Hematopoietic multipotent progenitor cell (in vitro differentiated cells): ENCODE measurements around the gene VPS26B. TPM values are rescaled to one million over a fixed set of nuclear protein-coding genes. Genes with fewer than 3 reads are reported as not detected.

Source experiments
- DNase-seq, 3 donors: peaks; one replicate each; pipeline ENCODE4 v3.0.0-alpha.2; 2011 to 2015; ENCODE audit warnings: low read depth in 2 of 3, low spot score in 2 of 3
- total RNA-seq: library from RNA; depleted of rRNA; stranded (reverse); fragments of >200 nt; gene quantifications from one replicate; pipeline ENCODE4 v1.2.3, GENCODE V29; 2012

Gene VPS26B
- total RNA-seq, 1 donor = 42.0 TPM

DNA sequence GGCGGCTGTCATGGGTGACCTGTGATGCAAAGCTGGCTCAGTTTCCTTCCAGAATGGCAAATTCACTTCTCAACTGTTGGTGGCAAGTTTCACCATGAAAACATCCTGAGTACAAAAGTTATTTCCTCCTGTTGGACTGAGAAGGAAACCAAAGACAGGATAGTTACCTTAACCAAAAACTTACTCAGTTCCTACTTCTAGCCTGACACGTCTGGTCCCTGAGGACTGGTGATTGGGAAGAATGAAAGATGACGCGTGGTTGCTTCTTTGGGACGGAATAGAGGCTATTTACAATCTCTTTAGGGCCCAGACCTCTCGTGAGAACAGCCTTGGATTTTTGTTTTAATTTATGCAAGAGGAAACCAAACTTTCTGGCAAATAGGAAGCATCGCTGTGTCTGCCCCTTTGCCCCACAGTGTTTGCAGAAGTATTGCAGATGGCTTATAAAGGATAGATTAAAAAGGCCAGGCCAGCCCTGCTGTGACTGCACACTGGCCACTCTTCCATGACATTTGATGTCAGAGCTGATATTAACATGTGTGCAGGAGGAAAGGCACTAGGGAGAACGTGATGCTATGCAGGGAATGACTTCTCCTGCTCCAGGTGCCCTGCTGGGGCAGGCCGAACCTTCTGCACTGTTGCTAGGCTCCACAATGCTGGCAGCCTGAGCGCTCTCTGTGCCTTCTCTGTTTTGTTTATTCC, 7.6 kb downstream of the VPS26B start:
- peak in 1 of 3 donors; percentile 40 for DNase-seq

DNA sequence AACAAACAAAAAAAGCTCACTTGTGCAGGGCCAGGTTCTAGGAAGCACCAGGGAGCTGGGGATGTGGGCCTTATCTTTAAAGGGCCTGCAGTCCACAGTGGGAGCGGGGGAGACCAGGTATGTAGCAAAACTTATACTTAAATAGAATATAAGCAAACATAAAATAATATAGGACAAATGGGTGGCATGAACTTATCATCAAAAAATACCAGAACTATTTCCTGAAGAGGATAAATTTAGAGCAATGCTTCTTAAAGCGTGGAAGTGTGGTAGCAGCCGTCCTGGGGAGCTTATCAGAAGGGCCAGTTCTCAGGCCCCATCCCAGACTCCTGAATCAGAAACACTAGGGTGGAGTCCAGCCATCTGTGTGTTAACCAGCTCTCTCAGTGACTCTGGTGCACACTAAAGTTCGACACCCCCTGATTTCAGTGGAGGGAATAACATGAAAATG, 9.3 kb downstream of the VPS26B start:
- no peak for DNase-seq

DNA sequence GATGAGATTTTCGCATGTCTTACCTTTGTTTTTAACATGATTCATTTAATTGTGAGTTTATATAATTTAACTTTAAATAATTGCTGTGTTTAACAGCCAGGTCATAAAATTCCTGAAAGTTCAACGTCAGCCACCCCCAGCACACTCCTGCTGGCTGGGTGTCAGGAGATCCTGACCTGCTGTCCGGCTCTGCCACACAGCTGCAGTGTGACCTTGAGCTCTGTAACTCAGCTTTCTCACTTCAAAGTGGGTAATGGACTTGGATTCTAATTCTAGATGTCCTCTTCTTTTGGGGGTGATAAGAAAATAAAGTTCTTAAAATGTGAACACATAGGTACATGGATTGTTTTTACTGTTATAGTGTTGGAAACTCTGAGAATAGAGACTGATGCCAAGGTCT, 10.9 kb downstream of the VPS26B start:
- no peak for DNase-seq

DNA sequence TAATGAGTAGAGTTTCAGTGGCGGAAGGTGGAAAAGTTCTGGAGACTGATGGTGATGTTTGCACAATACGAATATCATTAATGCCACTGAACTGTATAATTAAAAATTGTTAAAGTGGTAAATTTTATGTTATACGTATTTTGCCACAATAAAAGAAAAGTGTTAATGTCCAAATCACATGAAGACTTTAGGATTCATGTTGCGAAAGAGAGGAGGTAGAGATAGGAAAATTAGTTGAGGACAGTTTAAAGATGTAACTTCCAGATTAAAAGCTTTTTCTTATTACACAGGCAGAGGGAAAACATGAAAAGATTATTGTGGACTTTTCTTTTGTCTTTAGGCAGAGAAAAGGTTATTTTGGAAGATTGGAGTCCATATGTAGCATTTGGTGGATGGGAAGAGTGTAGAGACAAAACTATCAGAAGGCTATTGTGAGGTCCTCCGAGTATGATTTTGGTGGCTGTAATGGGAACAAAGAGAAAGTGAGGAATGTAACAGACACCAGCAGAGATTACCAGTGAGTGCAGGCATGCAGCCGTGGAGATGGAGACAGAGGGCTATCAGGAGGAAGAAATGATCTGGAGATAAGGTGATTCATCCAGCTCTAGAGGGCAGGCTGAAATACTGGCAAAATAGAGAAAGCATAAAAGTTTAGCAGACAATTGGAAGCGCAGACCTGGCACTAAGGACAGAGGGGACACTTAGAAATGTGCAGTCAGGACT, 12.5 kb downstream of the VPS26B start:
- no peak for DNase-seq

DNA sequence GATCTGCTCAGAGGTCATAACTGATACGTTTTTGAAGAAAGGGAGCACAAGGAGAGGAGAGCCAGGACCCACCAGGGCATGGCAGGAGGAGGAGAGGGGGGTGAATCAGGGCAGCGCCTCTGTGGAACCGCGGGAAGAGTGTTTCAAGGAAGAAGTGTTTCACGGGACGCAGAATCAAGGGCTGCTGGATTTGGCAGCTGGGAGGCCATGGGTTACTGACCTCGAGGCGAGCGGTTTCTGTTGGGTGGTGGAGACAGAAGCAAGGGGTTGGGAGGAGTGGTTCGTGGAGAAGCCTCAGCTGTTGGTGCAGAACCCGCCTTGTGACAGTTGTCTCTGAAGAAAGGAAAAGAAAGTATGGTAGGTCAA, 13.1 kb downstream of the VPS26B start:
- no peak for DNase-seq

DNA sequence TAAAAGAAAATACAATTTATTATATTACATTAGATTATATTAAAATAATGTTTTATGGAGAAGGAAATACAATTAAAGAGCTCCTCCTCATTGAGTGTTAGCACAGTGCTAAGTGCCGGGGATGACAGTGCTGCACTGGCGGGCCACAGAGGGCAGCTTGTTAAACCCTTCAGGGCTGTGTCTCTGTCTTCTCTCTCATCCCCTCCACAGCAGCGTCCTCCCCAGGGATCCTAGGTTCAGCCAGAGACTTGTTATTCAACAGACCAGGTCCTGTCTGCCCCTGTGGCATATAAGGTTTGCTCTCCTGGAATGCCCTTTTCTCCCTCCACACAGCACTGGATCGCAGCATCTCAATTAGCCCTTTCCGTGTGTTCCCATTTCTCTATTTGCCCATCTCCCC, 14.5 kb downstream of the VPS26B start:
- DNase-seq = no peak

DNA sequence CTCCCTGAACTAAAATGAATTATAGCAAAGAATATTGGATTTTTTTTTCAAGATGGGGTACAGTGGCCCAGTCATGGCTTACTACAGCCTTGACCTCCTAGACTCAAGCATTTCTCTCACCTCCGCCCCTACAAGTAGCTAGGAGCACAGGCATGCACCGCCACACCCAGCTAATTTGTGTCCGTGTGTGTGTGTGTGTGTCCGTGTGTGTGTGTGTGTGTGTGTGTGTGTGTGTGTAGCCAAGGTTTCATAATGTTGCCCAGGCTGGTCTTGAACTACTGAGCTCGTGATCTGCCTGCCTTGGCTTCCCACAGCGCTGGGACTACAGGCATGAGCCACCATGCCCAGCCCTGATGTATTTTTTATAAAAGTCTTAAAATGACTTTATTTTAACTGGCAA, 16.1 kb downstream of the VPS26B start:
- DNase-seq = no peak

DNA sequence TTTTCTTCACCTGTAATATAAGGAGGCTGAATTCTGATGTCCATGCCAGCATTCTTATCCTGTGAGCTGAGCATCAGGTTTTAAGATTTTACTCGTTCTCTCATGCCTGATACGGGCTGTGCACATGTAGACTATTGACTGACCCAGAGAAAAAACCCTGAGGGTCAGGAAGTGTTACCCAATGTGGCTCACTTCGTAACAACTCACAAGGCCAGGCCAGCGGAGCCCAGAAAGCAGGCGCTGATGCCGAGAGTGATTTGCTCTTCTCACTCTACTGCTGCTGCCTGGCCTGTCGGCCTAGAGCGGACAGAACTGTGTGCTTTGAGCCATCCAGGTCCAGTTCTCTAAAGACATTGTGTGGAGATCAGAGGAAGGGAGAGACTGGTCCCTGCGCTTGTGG, 17.9 kb downstream of the VPS26B start:
- no peak for DNase-seq

DNA sequence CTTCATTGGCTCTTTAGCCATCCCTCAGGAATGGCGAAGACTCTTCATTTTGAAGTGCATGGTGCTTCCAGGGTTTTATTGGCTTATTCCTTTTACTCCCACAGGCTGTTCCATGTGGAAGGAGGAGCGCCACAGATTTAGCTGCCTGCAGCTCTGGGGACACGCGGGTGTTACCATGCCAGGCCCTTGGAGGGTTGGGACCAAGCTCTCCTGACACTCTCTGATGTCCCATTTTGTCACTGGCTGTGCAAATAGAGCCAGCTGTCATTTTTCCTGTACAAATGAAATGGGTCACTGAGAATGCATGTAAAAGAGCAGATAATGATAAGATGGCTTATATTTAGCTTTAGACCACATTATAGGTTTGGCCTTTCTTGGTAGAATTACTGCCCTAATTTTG, 19.4 kb downstream of the VPS26B start:
- DNase-seq = no peak

DNA sequence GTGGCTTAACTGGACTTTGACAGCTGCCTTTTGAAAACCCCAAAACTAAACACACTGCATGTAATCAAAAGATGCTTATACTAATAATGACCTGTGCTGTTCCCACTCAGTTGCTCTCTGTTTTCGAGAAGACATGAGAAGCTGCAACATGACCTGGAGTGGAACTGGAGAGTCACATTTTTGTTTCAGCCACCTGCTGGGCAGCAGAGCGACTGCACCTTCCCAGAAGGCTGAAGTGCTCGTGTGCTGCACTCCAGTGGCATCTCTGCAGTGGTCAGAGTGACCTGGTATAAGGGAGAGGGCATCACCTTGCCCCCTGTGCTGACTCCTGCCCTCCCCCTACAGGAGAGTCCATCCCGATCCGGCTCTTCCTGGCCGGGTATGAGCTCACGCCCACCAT, 20.1 kb downstream of the VPS26B start:
- DNase-seq = peak in 1 of 3 donors; percentile 36

DNA sequence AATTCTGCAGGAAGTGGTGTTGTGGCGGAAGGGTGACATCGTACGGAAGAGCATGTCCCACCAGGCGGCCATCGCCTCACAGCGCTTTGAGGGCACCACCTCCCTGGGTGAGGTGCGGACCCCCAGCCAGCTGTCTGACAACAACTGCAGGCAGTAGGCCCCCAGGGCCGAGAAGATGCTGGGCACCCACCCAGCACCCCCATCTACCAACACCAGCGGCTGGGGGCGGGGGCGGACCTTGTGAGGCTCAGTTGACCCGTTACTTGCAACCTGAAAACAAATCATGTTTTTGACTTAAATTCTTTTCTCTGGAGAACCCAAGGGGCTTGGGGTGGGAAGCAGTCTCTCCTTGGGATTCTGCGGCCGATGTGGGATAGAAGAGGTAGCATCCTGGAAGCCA, 21.0 kb downstream of the VPS26B start:
- DNase-seq = no peak

DNA sequence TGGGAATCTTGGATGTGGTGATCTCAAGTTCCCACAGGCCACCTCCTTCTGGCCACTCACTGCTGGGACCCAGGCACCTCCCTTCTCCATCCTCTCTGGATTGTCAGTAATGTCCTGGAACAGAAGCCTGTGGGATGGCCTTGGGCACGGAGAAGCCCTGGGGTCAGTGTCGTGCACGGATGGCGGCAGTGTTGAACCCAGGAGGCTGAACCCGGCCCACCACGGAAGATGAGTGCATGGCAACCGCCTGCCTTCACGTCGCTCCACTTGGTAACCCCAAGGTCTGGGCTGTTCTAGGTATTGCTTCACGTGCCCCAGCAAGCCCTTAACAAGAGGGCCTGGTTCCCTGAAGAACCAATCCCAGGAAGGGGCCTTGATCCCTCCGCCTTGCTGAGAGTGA, 21.6 kb downstream of the VPS26B start:
- no peak for DNase-seq

DNA sequence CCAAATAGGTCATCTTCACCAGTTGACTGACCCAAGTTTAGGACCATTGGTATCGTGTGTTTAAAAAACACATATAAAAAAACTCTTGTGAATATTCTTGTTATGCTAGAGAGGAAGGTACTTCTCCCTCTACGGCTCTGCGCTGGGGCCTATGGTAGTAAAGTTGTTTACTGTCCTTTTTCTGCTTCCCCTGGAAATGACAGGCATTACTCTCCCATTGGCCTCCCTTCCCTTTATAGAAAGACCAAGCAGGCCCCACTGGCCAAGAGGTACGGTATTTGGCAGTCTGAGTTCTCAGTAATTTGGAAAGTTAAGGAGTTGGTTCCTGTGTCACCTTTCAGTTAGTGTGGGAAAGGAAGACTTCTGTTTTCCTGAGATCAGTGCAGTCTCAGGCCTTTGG, 22.2 kb downstream of the VPS26B start:
- no peak for DNase-seq

DNA sequence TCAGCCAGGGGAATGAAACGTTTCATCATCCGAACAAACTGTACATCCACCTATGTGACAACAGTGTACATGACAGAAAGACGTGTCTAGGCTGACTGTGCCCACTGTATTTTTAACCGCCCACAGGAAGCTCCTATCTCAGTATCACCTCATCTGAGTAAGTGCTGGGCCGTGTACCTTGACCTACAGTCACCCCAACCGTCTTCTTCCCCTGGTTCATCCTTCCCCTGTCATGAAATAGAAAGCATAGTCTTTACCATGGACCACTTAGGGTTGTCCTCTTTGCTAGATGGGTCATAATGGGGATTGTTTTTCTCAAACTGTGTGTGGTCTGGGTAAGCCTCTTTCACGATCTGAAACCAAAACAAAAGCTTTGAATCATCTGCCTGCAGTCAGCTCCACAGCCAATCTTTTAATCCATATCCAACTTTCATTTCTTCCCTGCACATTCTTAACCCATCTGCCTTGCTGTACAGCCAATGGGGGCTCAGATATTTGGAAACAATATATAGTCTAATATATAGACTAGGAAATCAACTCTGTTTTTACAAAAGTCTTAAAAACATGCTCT, 24.5 kb downstream of the VPS26B start:
- DNase-seq = no peak

DNA sequence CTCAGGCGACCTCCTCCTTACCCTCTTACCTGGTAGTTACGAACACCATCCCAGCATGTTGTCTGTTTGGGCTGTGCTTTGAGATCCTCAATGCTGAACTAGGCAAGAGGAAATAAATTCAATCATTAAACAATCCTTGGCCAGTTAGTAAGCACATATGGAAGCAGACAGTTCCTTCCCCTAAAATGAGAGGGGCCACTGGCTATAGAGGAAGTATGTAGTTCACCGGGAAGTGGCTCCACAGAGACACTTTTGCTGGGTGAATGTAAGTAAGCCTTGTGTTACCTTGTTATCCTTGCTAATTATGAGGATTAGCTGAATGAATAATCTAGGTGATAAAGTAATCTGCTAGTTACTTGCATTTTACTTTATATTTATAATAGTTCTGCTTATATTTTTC, 25.8 kb downstream of the VPS26B start:
- DNase-seq = no peak

DNA sequence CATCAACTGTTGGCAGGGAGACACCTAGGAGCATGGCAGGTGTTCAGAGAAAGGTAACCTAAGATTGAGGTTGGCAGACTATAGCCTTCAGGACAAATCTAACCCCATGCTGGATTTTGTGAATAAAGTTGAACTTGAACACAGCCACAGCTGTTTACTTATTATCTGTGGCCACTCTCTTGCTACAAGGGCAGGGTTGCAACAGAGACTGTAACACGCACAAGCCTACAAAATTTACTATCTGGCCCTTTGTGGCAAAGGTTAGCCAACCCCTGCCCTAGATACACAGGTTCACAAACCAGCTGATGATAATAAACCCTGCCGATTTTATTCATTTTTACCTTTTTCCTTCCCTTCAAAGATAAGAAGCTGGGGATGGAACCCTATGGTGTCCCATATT, 26.2 kb downstream of the VPS26B start:
- DNase-seq = no peak

DNA sequence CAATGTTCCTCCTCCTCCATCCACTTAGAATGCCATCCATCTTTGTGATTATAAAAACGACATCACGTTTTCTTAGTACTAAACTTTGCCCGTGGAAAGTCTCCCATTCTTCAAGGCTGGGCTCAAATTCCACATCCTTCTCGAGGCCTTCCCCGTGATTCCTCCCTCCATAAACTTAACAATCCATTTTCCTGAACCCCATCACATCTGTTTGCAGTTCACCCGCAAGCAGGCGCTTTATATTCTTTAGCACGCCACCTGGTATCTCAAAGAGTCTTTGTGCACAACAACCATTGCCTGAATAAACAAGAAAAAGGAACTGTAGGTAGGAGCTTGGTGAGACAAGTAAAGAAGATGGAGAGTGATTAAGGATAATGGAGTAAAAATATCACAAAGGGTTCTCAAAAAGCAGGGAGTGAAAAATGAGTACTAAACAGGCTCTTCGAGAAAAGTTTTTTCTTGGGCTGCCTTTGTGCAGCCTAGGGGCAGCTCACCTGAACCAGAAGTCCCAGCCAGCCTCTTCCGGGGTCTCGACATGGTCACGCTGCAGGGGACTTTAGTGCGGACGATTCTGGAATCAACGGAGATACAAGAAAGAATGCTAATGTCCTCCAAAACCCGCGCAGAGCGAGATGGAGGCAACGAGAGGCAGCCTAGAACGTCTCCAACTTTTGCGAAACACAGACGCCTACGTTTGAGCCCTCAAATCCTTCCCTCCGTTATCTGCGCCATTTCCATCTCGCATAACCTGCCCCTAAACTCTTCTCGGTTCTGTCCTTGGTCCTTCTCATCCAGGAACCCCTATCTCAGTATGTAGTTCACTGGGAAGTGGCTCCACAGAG, 28.1 kb downstream of the VPS26B start:
- peak in 1 of 3 donors; percentile 12 for DNase-seq

DNA sequence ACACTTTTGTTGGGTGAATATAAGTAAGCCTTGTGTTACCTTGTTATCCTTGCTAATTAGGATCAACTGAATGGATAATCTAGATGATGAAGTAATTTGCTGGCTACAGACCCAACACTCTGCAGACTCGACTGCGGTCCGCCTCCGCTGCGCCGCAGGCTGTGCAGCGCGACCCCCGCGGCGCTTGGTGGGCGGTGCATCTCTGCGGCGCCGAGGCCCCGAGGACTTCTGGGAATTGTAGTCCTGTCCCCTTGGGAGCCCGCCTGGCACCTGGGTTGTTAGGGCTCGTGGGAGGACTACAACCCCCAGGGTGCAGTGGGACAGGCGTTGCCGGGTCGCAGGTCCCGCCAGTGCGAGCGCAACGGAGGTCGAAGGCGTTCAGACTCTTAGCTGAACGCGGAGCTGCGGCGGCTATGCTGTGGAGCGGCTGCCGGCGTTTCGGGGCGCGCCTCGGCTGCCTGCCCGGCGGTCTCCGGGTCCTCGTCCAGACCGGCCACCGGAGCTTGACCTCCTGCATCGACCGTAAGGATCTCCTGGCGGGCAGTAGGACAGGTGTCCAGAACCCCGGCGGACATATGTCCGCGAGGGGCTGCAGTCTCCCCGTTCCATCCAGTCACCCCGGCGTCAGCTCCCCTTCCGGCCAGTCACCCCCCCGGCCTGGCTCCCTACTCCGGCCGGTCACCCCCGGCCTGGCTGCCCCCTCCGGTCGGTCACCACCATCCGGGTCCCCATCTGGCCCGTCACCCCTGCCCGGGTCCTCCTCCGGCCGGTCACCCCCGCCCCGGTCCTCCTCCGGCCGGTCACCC, 28.9 kb downstream of the VPS26B start, which contains the start of the genes ACAD8 and THYN1:
ACAD8 (plus strand) TSS at position 381 of the 806 bp plus-strand sequence; CDS start at position 414, 33 bp downstream.
THYN1 (minus strand) TSS at position 165 of the 806 bp plus-strand sequence. CDS start 470 bp downstream, outside the sequence.
- peak; percentile 85 to 98 (median 98) for DNase-seq

DNA sequence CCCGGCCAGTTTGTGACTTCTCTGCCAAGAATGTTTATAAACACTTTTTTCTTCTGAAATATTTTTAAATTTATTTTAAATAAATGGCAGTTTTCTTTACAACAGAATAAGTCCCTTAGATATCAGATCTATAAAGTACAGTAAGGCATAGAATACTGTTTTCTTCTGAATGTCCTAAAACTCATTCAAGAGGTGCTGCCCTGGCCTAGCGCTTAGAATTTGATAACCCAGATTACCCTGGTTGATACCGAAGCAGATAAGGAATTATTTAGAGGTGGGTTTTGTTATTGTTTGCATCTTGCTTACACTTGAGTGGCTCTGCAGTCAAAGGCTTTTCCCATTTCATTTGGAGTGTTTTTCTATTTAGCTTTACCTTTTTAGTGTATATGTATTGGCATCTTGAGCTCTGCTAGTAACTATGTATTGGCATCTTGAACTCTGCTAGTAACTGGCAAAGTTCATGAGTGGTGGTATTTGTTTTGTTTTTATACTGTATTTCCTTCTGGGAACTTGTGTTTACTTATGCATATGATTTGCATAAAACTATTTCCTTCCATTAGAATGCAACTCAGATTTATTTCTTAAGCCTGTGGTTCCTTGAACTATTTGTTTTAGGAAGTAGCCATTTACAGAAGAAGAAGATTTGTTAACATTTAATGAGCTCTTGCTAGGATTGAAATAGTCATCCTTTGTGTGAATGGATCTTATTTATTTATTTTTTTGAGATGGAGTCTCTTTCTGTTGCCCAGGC, 30.1 kb downstream of the VPS26B start:
- no peak for DNase-seq
